HG03432 (cell line): ENCODE measurements around the gene DMAP1.
"Not testable (repeated sequence)": the region's sequence is repeated elsewhere in the genome, so short reads cannot be mapped to it uniquely, and the experiment has no call there.

Experiments used
- ATAC-seq: cut with Tn5 transposase; IDR thresholded peaks from one replicate; pipeline ENCODE4 v1.9.1; 2021; ENCODE audit warnings: mild to moderate bottlenecking, moderate library complexity; ENCODE audit not compliant: unreplicated experiment

Gene DMAP1

GRCh38 chr1:44213222-44214112 lies at the start of gene DMAP1:
TSS of gene DMAP1 (plus strand) at chr1:44213471. CDS start at chr1:44213754, 283 bp downstream.
- peak; percentile 76 for ATAC-seq

GRCh38 chr1:44168520-44169098 lies 44.7 kb upstream of the DMAP1 start:
- ATAC-seq, result no peak

- ATAC-seq, result no peak
These were observed 42.9 kb upstream of the DMAP1 start for GRCh38 chr1:44170281-44170823.

DNA sequence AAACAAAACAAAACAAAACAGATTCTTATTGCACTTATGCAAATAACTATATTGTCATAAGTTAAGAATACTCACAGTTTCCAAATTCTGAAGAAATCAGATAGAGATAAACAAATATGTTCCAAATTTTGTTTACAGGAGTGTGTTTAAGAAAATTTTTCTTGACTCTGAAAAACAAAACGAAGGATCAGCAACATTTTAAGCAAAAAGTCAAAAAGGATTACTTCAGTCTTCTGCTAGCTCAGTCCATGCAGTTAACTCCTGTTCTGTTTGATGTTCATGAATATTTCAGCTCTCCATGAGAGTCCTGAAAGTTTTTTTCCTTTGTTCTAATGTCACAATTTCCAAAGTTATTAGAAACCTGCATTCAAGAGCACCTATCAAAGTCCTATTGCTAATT lies 38.6 kb upstream of the DMAP1 start:
- no peak for ATAC-seq

DNA sequence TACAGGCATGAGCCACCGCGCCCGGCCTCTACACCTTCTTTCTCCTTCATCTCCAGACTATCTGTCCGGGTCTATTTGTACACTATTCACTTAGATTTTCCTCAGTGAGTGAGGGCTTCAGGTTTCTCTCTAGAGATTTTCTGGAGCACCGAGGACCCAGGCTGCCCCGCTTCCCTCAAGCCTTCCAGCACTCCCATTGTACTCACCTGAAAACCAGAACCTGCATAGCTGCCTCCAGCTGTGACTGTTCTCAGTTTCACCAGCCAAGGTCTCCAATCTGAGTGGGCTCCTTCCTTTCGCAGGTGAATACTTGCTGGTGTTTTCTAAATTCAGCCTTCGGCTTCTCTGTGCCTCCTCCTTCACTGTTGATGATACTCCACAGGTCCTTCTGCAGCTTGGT lies 12.9 kb upstream of the DMAP1 start:
- ATAC-seq, result no peak

GRCh38 chr1:44206545-44206944 lies 6.7 kb upstream of the DMAP1 start:
- ATAC-seq, result not testable (repeated sequence)

DNA sequence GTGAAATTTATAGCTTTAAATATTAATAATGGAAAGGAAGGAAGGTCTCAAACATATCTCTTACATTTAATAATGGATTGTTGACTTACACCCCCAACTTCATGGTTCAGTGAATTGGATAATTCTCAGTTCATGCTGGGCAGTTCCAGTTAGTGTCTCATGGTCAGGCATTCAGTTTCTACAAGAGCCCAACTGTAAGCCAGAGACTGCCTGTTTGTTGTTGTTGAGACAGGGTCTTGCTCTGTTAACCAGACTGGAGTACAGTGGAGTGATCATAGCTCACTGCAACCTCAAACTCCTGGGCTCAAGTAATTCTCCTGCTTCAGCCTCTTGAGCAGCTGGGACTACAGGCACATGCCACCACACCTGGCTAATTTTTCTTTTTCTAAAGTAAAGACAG lies 5.0 kb upstream of the DMAP1 start:
- no peak for ATAC-seq

DNA sequence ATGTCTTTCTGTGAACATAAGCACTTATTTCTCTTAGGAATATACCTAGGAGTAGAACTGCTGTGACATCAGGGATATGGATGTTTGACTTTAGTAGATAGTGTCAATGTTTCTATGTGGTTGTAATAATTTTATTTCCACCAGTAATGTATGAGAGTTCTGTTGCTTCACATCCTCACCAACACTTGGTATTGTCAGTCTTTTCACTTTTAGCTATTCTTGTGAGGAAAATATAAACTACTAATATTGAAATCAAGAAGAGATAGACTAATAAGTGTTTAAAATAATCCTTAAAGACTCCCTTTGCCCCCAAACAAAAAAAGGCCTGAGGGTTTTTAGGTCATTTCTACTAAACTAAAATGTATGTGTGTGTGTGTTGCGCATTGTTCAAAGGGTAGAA lies 2.7 kb upstream of the DMAP1 start:
- no peak for ATAC-seq

DNA sequence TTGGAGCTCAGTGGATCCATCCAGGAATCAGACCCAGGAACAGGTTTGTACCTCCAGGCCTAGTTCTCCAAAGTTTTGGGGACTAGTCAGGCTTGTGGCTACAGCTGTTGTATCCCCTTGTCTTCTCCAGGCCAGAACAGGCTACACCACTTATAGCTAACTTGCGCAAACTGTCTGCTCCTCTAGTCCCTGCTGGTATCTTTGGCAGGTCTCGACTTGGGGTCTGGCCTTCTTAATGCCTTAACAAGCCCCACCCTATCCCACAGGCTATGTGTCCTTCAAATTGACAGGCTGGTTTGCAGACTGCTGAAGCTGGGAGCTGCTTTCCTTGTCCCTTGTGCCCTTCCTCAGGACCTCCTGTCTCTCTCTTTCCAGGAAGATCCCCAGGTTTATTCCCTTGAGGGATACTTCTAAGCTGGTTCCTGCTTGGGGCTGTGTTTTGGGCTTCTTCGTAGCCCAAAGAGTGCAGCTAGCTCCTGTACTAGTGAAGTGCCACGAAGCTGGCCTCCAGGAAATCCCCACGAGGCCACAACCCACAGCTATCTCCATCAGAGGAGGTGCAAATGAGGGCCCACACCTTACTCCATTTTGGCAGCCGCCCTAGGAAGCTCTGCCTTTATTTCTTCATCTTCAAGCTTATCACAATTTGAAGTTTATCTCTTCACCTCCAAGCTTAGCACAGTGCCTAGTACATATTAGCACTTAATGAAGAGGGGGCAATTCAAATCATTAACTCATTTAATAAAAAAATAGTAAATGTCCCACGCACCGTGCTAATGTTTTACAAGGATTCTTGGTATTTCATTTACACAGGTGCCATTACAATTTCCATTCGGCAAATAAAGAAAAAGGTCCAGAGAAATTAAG lies 683 bp upstream of the DMAP1 start:
- no peak for ATAC-seq

DNA sequence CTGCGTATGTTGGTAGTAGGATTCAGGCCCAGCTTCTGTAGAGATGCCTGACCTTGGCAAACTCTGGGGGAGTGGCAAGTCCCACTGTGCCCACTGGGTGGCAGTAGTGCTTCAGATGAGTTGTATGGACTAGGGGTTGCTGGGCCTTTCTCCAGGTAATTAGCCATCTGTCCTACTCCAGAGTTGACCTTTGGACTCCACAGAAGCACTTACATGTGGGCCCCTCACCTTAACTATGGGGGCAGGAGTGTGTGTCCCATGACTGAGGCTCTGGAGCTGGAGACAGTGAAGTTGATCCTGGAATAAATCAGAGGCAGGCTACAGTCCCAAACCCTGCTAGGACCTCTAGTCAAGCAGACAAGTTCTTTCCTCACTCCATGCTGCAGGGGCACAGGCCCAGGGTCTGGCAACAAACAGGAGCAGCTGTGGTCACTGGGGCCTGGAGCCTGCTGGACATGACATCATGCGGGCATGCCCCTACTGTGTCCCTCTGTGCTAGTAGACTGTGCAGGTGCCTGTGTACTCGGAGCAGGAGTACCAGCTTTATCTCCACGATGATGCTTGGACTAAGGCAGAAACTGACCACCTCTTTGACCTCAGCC lies 4.6 kb downstream of the DMAP1 start:
- ATAC-seq, result no peak

GRCh38 chr1:44218503-44219300 lies 5.4 kb downstream of the DMAP1 start:
- ATAC-seq, result no peak

GRCh38 chr1:44219301-44219626 lies 6.0 kb downstream of the DMAP1 start:
- no peak for ATAC-seq

GRCh38 chr1:44220001-44220751 lies 6.9 kb downstream of the DMAP1 start:
- ATAC-seq, result no peak

DNA sequence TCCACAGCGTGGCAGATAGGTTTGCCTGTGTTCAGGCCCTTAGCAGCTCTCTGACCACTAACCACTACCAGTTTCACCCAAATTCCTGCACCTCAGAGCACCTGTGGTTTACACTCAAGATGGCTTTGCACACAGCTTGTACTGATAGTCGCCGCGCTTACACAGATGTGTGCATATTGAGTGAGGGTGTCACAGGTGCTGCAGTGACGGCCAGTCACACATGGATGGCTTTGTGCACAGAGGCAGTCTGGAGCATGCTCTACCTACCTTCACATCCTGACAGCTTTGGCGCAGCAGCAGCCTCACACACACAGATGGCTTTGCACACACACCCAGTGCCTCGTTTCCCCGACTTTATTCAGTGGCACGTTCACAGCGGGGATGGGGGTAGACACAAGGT lies 7.5 kb downstream of the DMAP1 start:
- ATAC-seq, result no peak

DNA sequence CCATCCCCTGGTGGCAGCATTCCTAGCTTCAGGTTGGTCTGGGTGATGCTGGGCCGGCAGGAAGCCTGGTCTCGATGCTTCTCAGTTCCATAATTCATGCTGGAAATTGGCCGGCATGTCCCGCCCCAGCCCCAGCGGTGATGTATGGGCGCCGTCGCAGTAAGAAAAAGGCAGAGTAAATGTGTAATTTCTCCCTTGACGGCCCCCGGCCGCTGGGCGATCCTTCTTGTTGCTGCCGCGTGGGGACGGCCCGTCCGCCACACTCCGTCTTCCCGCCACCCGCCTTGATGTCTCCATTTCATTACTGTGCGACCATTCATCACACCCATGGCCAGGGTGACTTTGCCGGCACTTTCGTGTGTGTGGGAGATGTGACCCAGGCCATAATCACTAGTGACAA lies 8.5 kb downstream of the DMAP1 start:
- no peak for ATAC-seq

- ATAC-seq, result no peak
These were observed 9.3 kb downstream of the DMAP1 start for GRCh38 chr1:44222397-44223186.

DNA sequence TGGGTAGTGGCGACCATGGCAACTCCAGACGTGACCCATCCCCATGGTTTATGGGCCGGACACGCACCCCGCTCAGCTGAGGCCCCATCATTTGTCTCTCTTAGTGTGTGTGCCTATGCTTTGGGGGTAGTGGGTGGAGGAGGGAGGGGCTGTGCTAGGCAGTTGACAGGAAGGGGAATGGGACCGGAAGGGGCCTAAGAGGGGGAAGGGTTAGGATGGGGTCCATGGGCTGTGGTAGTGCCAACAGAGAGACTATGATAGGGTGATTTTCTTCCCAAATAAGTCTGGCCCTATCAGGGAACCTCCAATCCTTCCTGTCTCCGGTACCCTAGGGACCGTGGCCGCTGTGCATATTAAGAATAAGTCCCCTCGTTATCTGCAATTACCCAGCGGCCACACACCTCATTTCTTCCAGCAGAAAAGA lies 9.9 kb downstream of the DMAP1 start:
- ATAC-seq, result no peak

GRCh38 chr1:44225761-44226160 lies 12.5 kb downstream of the DMAP1 start:
- ATAC-seq, result no peak

DNA sequence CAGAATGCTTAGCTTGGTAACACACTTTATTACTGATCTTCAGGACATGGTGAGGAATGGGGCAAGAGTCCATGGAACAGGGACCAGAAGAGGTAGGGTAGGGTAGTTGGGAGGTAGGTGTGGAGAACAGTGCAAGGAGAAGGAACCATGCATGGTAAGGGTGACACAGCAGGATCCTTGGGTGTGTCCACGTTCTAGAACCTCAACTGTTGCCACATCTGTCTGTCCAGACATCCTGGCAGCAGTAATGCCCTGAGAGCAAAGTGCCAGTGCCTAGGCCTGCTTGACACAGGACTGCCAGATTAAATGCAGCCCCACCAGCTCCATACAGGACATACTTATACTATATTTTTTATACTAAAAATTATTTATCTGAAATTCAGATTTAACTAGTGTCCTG lies 13.9 kb downstream of the DMAP1 start:
- ATAC-seq, result no peak
